H1 (cell line): Measurements from ENCODE around the gene TAF3. TPM values are rescaled to one million over a fixed set of nuclear protein-coding genes. Genes with fewer than 3 reads are reported as not detected.

Experiments
- CTCF ChIA-PET: fragments of 300-600 bp; sonication (Branson Sonifier 250); formaldehyde crosslinking; loops from one replicate; lab custom pipeline; 2021; ENCODE audit not compliant: partially characterized antibody; lab: Charles Lee
- POLR2A ChIA-PET: fragments of 300-600 bp; sonication (Branson Sonifier 250); formaldehyde crosslinking; loops from one replicate; lab custom pipeline; 2021; ENCODE audit warnings: inconsistent platforms; ENCODE audit not compliant: partially characterized antibody; lab: Charles Lee
- DNase-seq, 2 experiments: peaks; one replicate each; pipeline versions ENCODE4 v3.0.0 to v3.0.0-alpha.2; 2010 to 2022; ENCODE audit warnings: low spot score in 2 of 2, low read depth in 1 of 2, mixed read lengths in 1 of 2
- FAIRE-seq: peaks from 2 replicates; lab custom pipeline; 2011; peaks lifted over from hg19 to GRCh38; lab: Jason Lieb, UNC
- H2AFZ ChIP-seq: 2 replicates; pipeline ENCODE4 v1.8.1; 2012; ENCODE audit warnings: low read length, inconsistent platforms
- H2AK5ac ChIP-seq: 2 replicates; pipeline ENCODE4 v1.6.1; 2013; ENCODE audit warnings: low read depth, low read length
- H2BK120ac ChIP-seq: replicated peaks from 2 replicates; pipeline ENCODE3; 2013; ENCODE audit warnings: low read depth, low read length, inconsistent platforms
- H2BK12ac ChIP-seq: 2 replicates; pipeline ENCODE4 v1.6.1; 2013; ENCODE audit warnings: low read depth, low read length
- H2BK15ac ChIP-seq: 2 replicates; pipeline ENCODE4 v1.6.1; 2013; ENCODE audit warnings: low read length
- H2BK20ac ChIP-seq: 2 replicates; pipeline ENCODE4 v1.6.1; 2013; ENCODE audit warnings: low read length
- H2BK5ac ChIP-seq: 2 replicates; pipeline ENCODE4 v1.6.1; 2013; ENCODE audit warnings: low read depth, low read length
- H3K14ac ChIP-seq: 2 replicates; pipeline ENCODE4 v1.6.1; 2013; ENCODE audit warnings: inconsistent platforms; ENCODE audit not compliant: insufficient read length
- H3K18ac ChIP-seq: 2 replicates; pipeline ENCODE4 v1.6.1; 2013; ENCODE audit warnings: low read length; ENCODE audit errors: extremely low read depth
- H3K23ac ChIP-seq: 2 replicates; pipeline ENCODE4 v1.6.1; 2013; ENCODE audit warnings: inconsistent platforms; ENCODE audit not compliant: insufficient read length
- H3K23me2 ChIP-seq: 2 replicates; pipeline ENCODE4 v1.6.1; 2013; ENCODE audit warnings: low read depth, low read length
- H3K27ac ChIP-seq: 2 replicates; pipeline ENCODE4 v1.6.1; 2011; ENCODE audit warnings: low read depth, low read length, inconsistent platforms
- H3K27me3 ChIP-seq, 4 experiments: replicated peaks in 1 of 4; 1 replicate in 1 of 4; 2 replicates in 3 of 4; pipeline versions ENCODE4 v1.6.1 to v1.8.1; 2011 to 2013; ENCODE audit warnings: low read length in 3 of 4, mild to moderate bottlenecking in 3 of 4, inconsistent platforms in 2 of 4, mixed read lengths in 2 of 4, moderate library complexity in 1 of 4; ENCODE audit not compliant: control insufficient read depth in 3 of 4, insufficient read depth in 3 of 4; ENCODE audit errors: extremely low read depth in 1 of 4
- H3K36me3 ChIP-seq, 4 experiments: 2 replicates each; pipeline versions ENCODE4 v1.6.1 to v1.8.1; 2011 to 2013; ENCODE audit warnings: mild to moderate bottlenecking in 4 of 4, low read length in 3 of 4, moderate library complexity in 2 of 4, control low read depth in 1 of 4, inconsistent platforms in 1 of 4; ENCODE audit not compliant: insufficient read depth in 4 of 4, control insufficient read depth in 2 of 4
- H3K4ac ChIP-seq: replicated peaks from 2 replicates; pipeline ENCODE3; 2013; ENCODE audit warnings: low read length, low read depth, mixed read lengths, inconsistent platforms; ENCODE audit not compliant: insufficient read length
- H3K4me1 ChIP-seq, 4 experiments: replicated peaks in 1 of 4; 1 replicate in 1 of 4; 2 replicates in 3 of 4; pipeline versions ENCODE4 v1.6.1 to v1.8.1; 2011 to 2013; ENCODE audit warnings: low read length in 3 of 4, inconsistent platforms in 2 of 4, mixed read lengths in 1 of 4; ENCODE audit not compliant: insufficient read depth in 4 of 4, control insufficient read depth in 3 of 4
- H3K4me2 ChIP-seq, 2 experiments: 2 replicates each; pipeline versions ENCODE4 v1.6.1 to v1.8.1; 2011 to 2013; ENCODE audit warnings: low read depth in 2 of 2, low read length in 2 of 2, control low read depth in 1 of 2, inconsistent platforms in 1 of 2, mild to moderate bottlenecking in 1 of 2; ENCODE audit not compliant: insufficient read depth in 1 of 2
- H3K4me3 ChIP-seq, 4 experiments: fragments of 200-600, 300-600 bp in 1 of 4; sonication (generic), shearing (Covaris generic), sonication (Bioruptor Twin) in 1 of 4; 2 replicates each; pipeline versions ENCODE4 v1.5.1 to v1.8.1; 2011 to 2016; ENCODE audit warnings: low read length in 4 of 4, low read depth in 3 of 4, control low read depth in 2 of 4, inconsistent platforms in 2 of 4, mild to moderate bottlenecking in 2 of 4, mixed read lengths in 1 of 4, moderate library complexity in 1 of 4; ENCODE audit not compliant: insufficient read depth in 2 of 4; ENCODE audit errors: extremely low read depth in 1 of 4
- H3K56ac ChIP-seq: replicated peaks from 2 replicates; pipeline ENCODE3; 2013; ENCODE audit warnings: low read depth, mild to moderate bottlenecking, mixed read lengths, low read length, inconsistent platforms; ENCODE audit not compliant: insufficient read length
- H3K79me1 ChIP-seq: 2 replicates; pipeline ENCODE4 v1.6.1; 2013; ENCODE audit warnings: low read depth, low read length, control low read depth
- H3K79me2 ChIP-seq, 2 experiments: 2 replicates each; pipeline versions ENCODE4 v1.6.1 to v1.8.1; 2012 to 2013; ENCODE audit warnings: low read length in 2 of 2, mild to moderate bottlenecking in 2 of 2, inconsistent platforms in 1 of 2; ENCODE audit not compliant: insufficient read depth in 2 of 2, control insufficient read depth in 1 of 2
- H3K9ac ChIP-seq, 4 experiments: replicated peaks in 1 of 4; 1 replicate in 1 of 4; 2 replicates in 3 of 4; pipeline versions ENCODE4 v1.6.1 to v1.8.1; 2011 to 2013; ENCODE audit warnings: low read depth in 3 of 4, low read length in 3 of 4, control low read depth in 2 of 4, mild to moderate bottlenecking in 2 of 4, moderate library complexity in 2 of 4, inconsistent platforms in 1 of 4; ENCODE audit errors: extremely low read depth in 1 of 4
- H3K9me3 ChIP-seq, 2 experiments: 2 replicates each; pipeline versions ENCODE4 v1.6.1 to v1.8.1; 2012 to 2013; ENCODE audit warnings: mild to moderate bottlenecking in 2 of 2, moderate library complexity in 2 of 2, control low read depth in 1 of 2, inconsistent platforms in 1 of 2, low read depth in 1 of 2, low read length in 1 of 2, mixed read lengths in 1 of 2; ENCODE audit not compliant: insufficient read depth in 2 of 2
- H4K20me1 ChIP-seq, 2 experiments: replicated peaks in 1 of 2; 2 replicates each; pipeline versions ENCODE3 to v1.8.1; 2011 to 2013; ENCODE audit warnings: inconsistent platforms in 2 of 2, low read length in 2 of 2, mild to moderate bottlenecking in 1 of 2; ENCODE audit not compliant: insufficient read depth in 2 of 2, control insufficient read depth in 1 of 2
- H4K5ac ChIP-seq: 2 replicates; pipeline ENCODE4 v1.6.1; 2013; ENCODE audit warnings: low read length, low read depth, mixed read lengths, inconsistent platforms; ENCODE audit not compliant: insufficient read length
- H4K8ac ChIP-seq: 2 replicates; pipeline ENCODE4 v1.8.0; 2013; ENCODE audit warnings: mild to moderate bottlenecking, moderate library complexity, low read length, inconsistent platforms; ENCODE audit not compliant: insufficient read depth; ENCODE audit errors: extremely low read depth
- H4K91ac ChIP-seq: replicated peaks from 2 replicates; pipeline ENCODE3; 2013; ENCODE audit warnings: low read length, mixed read lengths, inconsistent platforms; ENCODE audit not compliant: insufficient read length
- RAD21 ChIP-seq, 2 experiments: IDR thresholded peaks in 1 of 2; conservative IDR thresholded peaks in 1 of 2; 2 replicates each; pipeline ENCODE4 v1.6.1; 2011; ENCODE audit warnings: low read depth in 2 of 2, low read length in 2 of 2, improper control_type of control experiment in 1 of 2, inconsistent platforms in 1 of 2, mild to moderate bottlenecking in 1 of 2, moderate library complexity in 1 of 2
- TAF1 ChIP-seq: IDR thresholded peaks from 2 replicates; pipeline ENCODE4 v1.6.1; 2011; ENCODE audit warnings: mild to moderate bottlenecking, low read depth, low read length
- whole genome bisulfite sequencing, 2 experiments: shearing (Covaris generic) in 1 of 2; methylation state at CpG; one replicate each; pipeline versions ENCODE4 v1.1.6 to v1.1.7; 2013 to 2015; ENCODE audit warnings: low lambda C conversion rate in 2 of 2, mixed read lengths in 2 of 2, inconsistent platforms in 1 of 2, low coverage in 1 of 2, missing lambda C conversion rate in 1 of 2; ENCODE audit not compliant: insufficient replicate concordance in 2 of 2, insufficient coverage in 1 of 2, insufficient read length in 1 of 2; ENCODE audit errors: extremely low coverage in 1 of 2, missing lambda C conversion rate in 1 of 2; 5-methylcytosine and 5-hydroxymethylcytosine counted together
- polyA plus RNA-seq, 7 experiments: library from polyadenylated mRNA; depleted of rRNA in 3 of 7; stranded (reverse) in 5 of 7; unstranded in 2 of 7; fragments of >200 nt in 5 of 7; fragments of 200-250 nt in 2 of 7; gene quantifications; 1 replicate in 5 of 7; 2 replicates in 1 of 7; 4 replicates in 1 of 7; pipeline versions ENCODE4 v1.2.1 to v1.2.3, GENCODE V29; 2011 to 2013; ENCODE audit warnings: missing spikeins in 2 of 7, mixed read lengths in 2 of 7
- total RNA-seq: library from RNA; stranded (reverse); fragmentation: NEBNext Ultra II Directional; extraction: Animal tissue kit (Norgen Biotek cat#: 25700); gene quantifications from 2 replicates; pipeline ENCODE4 v1.2.1, GENCODE V29; 2021
- TF ChIP-seq, protein P1 (sequence below), 3 experiments: IDR thresholded peaks; 1 replicate in 2 of 3; 2 replicates in 1 of 3; pipeline versions ENCODE4 v1.5.1 to v1.6.1; 2011; ENCODE audit warnings: low read length in 3 of 3, mild to moderate bottlenecking in 3 of 3, inconsistent platforms in 2 of 3, low read depth in 1 of 3, moderate library complexity in 1 of 3; ENCODE audit not compliant: insufficient read depth in 1 of 3; ENCODE audit errors: control extremely low read depth in 1 of 3

TAF3 gene
- total and polyA plus RNA-seq, 2 of the 8 experiments (the other 6 are each of a cell fraction or from before 2014, with no cell fraction given) = 1.5 to 11.2 TPM

GRCh38 chr10:7872041-7872442 is 53.7 kb downstream of the TAF3 start:
- no peak overlapping the region for H3K4me2 ChIP-seq
- no peak overlapping the region for H2BK120ac ChIP-seq
- no peaks in the 10 kb centered on the region; the same call in 1 of the 2 replicates for H3K79me1 ChIP-seq
- no peak overlapping the region for H2BK12ac ChIP-seq
- FAIRE-seq (no peak), DNase-seq (no peak)
- H4K20me1 ChIP-seq = peaks cover 0 to 5% of the 10 kb centered on the region in 2 experiments
- H3K18ac ChIP-seq = no peak overlapping the region
- no peak overlapping the region for H2BK15ac ChIP-seq
- no peak overlapping the region for H2AFZ ChIP-seq
- H4K5ac ChIP-seq = no peak overlapping the region
- no peak overlapping the region for H3K27ac ChIP-seq
- no peak overlapping the region for H3K9ac ChIP-seq
- no peaks in the 10 kb centered on the region for H3K23me2 ChIP-seq
- H3K56ac ChIP-seq = no peak overlapping the region
- no peak overlapping the region for H2BK20ac ChIP-seq
- no peak overlapping the region for H3K4ac ChIP-seq
- no peaks in the 10 kb centered on the region; a peak in 1 of 7 replicates for H3K27me3 ChIP-seq
- no peaks in the 10 kb centered on the region; a peak in 1 of 4 replicates for H3K79me2 ChIP-seq
- H2AK5ac ChIP-seq = no peak overlapping the region
- H3K4me1 ChIP-seq = no peaks in the 10 kb centered on the region
- no peaks in the 10 kb centered on the region for H3K36me3 ChIP-seq
- TF ChIP-seq, protein P1, sequence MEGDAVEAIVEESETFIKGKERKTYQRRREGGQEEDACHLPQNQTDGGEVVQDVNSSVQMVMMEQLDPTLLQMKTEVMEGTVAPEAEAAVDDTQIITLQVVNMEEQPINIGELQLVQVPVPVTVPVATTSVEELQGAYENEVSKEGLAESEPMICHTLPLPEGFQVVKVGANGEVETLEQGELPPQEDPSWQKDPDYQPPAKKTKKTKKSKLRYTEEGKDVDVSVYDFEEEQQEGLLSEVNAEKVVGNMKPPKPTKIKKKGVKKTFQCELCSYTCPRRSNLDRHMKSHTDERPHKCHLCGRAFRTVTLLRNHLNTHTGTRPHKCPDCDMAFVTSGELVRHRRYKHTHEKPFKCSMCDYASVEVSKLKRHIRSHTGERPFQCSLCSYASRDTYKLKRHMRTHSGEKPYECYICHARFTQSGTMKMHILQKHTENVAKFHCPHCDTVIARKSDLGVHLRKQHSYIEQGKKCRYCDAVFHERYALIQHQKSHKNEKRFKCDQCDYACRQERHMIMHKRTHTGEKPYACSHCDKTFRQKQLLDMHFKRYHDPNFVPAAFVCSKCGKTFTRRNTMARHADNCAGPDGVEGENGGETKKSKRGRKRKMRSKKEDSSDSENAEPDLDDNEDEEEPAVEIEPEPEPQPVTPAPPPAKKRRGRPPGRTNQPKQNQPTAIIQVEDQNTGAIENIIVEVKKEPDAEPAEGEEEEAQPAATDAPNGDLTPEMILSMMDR (IDR thresholded peaks at IDR 0.05; ENCODE audit: control extremely low read depth in 1 of 3, insufficient read depth in 1 of 3, low read depth in 1 of 3, low read length in 3 of 3) = peak in 2 of 3 experiments; percentile 32 to 38; a peak in 2 of 4 replicates
- TF ChIP-seq TAF1 (no peak), RAD21 (IDR thresholded peaks at IDR 0.05 in 1 of 2, conservative IDR thresholded peaks at IDR 0.05 in 1 of 2; ENCODE audit: low read depth in 2 of 2, low read length in 2 of 2) (peak; percentile 74 to 80)
- no peaks in the 10 kb centered on the region for H3K9me3 ChIP-seq
- no peak overlapping the region for H4K8ac ChIP-seq
- 42% methylated on average over 5 of the region's 5 CpGs; no CpG with 5 or more reads in 1 of the 2 experiments for WGBS, 2 experiments
- CTCF ChIA-PET = interaction anchor here (0.7 to 1.0 kb wide), 4 partner anchors 136 to 805 kb away, joined by 3 to 4 read pairs (median 3); no protein-coding TSS in a partner anchor
- 0 out of 8 replicates have a peak overlapping the region, but pooled peaks of 1 of the 4 experiments have one; percentile 9 for H3K4me3 ChIP-seq
- H3K14ac ChIP-seq = no peak overlapping the region
- H4K91ac ChIP-seq = no peak overlapping the region
- no peak overlapping the region for H3K23ac ChIP-seq
- H2BK5ac ChIP-seq = no peak overlapping the region
- POLR2A ChIA-PET = no interaction called here
